Tibial artery (tissue), 4 donors: ENCODE data around the gene SYNGR2.

Experiments
- DNase-seq, 2 donors: peaks; one replicate each; pipeline ENCODE4 v3.0.0-alpha.2; 2019
- H3K27ac ChIP-seq, 2 donors: fragments of 200-600 bp; sonication (generic) in 1 of 2; 1 replicate in 1 of 2; 2 replicates in 1 of 2; pipeline ENCODE4 v1.5.1; 2018 to 2019; ENCODE audit warnings: mild to moderate bottlenecking in 1 of 2
- H3K27me3 ChIP-seq, 2 donors: fragments of 200-600 bp; sonication (generic) in 1 of 2; one replicate each; pipeline versions ENCODE4 v1.5.1 to v1.6.0; 2016 to 2019
- H3K36me3 ChIP-seq, 3 donors: fragments of 200-600 bp; sonication (generic) in 2 of 3; one replicate each; pipeline ENCODE4 v1.5.1; 2016 to 2019; ENCODE audit warnings: mild to moderate bottlenecking in 2 of 3
- H3K4me1 ChIP-seq, 4 donors: fragments of 200-600 bp; sonication (generic) in 2 of 4; 1 replicate in 3 of 4; 2 replicates in 1 of 4; pipeline ENCODE4 v1.5.1; 2016 to 2019
- H3K4me3 ChIP-seq, 2 donors: fragments of 200-600 bp; sonication (generic) in 1 of 2; 1 replicate in 1 of 2; 2 replicates in 1 of 2; pipeline ENCODE4 v1.5.1; 2018 to 2019; ENCODE audit warnings: mild to moderate bottlenecking in 2 of 2
- H3K9me3 ChIP-seq, 3 donors: fragments of 200-600 bp; sonication (generic) in 1 of 3; one replicate each; pipeline ENCODE4 v1.5.1; 2016 to 2019
- CTCF ChIP-seq, 2 experiments: fragments of 200-600 bp in 1 of 2; fragments of 450-650 bp in 1 of 2; IDR thresholded peaks; one replicate each; pipeline ENCODE4 v1.5.1; 2017 to 2019; ENCODE audit warnings: antibody characterized with exemption in 2 of 2, mild to moderate bottlenecking in 1 of 2, moderate library complexity in 1 of 2
- intact Hi-C: fragments of 100-400 bp; cut with DNase I; formaldehyde crosslinking; loops from one replicate; pipeline ENCODE4 v1.15.0; 2023; ENCODE audit warnings: low total_unique reads

The SYNGR2 gene

GRCh38 chr17:78125138-78125913, 43.1 kb upstream of the SYNGR2 start:
- intact Hi-C loops = no loop called here
- no peak for DNase-seq
- no peaks in the 10 kb centered on the region for H3K9me3 ChIP-seq

GRCh38 chr17:78125976-78126894, 42.1 kb upstream of the SYNGR2 start:
- no peak for TF ChIP-seq CTCF (IDR thresholded peaks at IDR 0.05)
- no peak overlapping the region for H3K4me3 ChIP-seq
- no peaks in the 10 kb centered on the region for H3K9me3 ChIP-seq
- no peak overlapping the region for H3K27ac ChIP-seq
- DNase-seq = no peak
- intact Hi-C loops = no loop called here
- H3K27me3 ChIP-seq = peaks cover 0 to 84% of the 10 kb centered on the region in 2 donors
- peaks cover 0 to 31% (median 4%) of the 10 kb centered on the region in 3 donors for H3K36me3 ChIP-seq
- H3K4me1 ChIP-seq = peaks cover 0 to 57% (median 42%) of the 10 kb centered on the region in 4 donors

More at GRCh38 chr17:78125138-78125913, 43.1 kb upstream of the SYNGR2 start:
- H3K4me1 ChIP-seq = peaks cover 0 to 48% (median 41%) of the 10 kb centered on the region in 4 donors
- H3K27me3 ChIP-seq = peaks cover 0 to 75% of the 10 kb centered on the region in 2 donors
- H3K27ac ChIP-seq = no peak overlapping the region
- H3K36me3 ChIP-seq = peaks cover 0 to 39% (median 4%) of the 10 kb centered on the region in 3 donors
- H3K4me3 ChIP-seq = no peak overlapping the region
- TF ChIP-seq CTCF (IDR thresholded peaks at IDR 0.05) = no peak

DNA sequence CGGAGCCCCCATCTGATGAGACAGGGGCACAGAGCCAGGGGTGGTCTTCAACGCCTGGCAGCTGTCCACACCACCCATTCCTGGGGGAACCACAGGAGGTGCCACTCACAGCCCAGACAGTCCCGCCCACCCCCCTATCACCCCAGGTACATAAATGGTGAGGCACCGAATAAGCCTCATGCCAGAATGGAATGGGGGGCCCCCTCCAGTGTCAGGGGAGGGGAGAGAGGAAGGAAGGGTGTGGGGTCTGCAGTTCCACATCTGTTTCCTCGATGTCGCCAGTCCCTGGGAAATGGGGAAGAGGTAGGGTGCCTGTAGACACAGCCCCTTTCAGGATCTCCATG, 41.5 kb upstream of the SYNGR2 start:
- Histone ChIP-seq H3K27ac (no peak overlapping the region), H3K4me3 (no peak overlapping the region), H3K4me1 (peaks cover 0 to 64% (median 49%) of the 10 kb centered on the region in 4 donors), H3K27me3 (peaks cover 0 to 90% of the 10 kb centered on the region in 2 donors), H3K9me3 (no peaks in the 10 kb centered on the region), H3K36me3 (peaks cover 0 to 26% (median 4%) of the 10 kb centered on the region in 3 donors)
- TF ChIP-seq CTCF (IDR thresholded peaks at IDR 0.05) = no peak
- intact Hi-C loops = no loop called here
- no peak for DNase-seq

GRCh38 chr17:78127239-78127887, 41.0 kb upstream of the SYNGR2 start:
- H3K27me3 ChIP-seq = peaks cover 0 to 95% of the 10 kb centered on the region in 2 donors

More at GRCh38 chr17:78127239-78127887, 41.0 kb upstream of the SYNGR2 start:
- Histone ChIP-seq H3K4me3 (peak overlapping the region; percentile 42 to 59), H3K9me3 (no peaks in the 10 kb centered on the region), H3K4me1 (peaks cover 0 to 69% (median 54%) of the 10 kb centered on the region in 4 donors), H3K36me3 (peaks cover 0 to 21% (median 0%) of the 10 kb centered on the region in 3 donors), H3K27ac (no peak overlapping the region)
- intact Hi-C loops = no loop called here
- DNase-seq = no peak
- no peak for TF ChIP-seq CTCF (IDR thresholded peaks at IDR 0.05)
